Hematopoietic multipotent progenitor cell treated with erythropoietin and hydrocortisone succinate and interleukin-3 and kit ligand, for 17 days (in vitro differentiated cells): Measurements from ENCODE around the gene OR4D11.
"Not testable (repeated sequence)": the region's sequence is repeated elsewhere in the genome, so short reads cannot be mapped to it uniquely, and the experiment has no call there.

Source experiments
- DNase-seq: peaks from one replicate; pipeline ENCODE4 v3.0.0-alpha.2; 2015; ENCODE audit warnings: low spot score

Gene OR4D11

DNA sequence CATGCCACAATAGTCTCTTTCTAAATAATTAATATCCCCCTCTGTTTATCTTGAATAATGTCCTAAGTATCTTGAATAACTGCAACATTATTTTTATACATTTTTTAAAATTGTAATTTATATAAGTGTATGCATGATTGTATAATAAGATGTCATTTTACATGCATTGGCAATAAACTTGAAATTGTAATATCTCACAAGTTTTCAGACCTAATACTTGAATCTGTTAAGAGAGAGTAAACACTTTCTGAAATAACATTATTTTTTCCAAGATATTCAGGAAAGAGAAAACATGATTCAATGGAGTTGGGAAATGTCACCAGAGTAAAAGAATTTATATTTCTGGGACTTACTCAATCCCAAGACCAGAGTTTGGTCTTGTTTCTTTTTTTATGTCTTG is at the start of gene OR4D11:
TSS of gene OR4D11 (plus strand) at position 301 of the 400 bp plus-strand sequence. CDS start at position 301, 0 bp downstream.
- DNase-seq: no peak

DNA sequence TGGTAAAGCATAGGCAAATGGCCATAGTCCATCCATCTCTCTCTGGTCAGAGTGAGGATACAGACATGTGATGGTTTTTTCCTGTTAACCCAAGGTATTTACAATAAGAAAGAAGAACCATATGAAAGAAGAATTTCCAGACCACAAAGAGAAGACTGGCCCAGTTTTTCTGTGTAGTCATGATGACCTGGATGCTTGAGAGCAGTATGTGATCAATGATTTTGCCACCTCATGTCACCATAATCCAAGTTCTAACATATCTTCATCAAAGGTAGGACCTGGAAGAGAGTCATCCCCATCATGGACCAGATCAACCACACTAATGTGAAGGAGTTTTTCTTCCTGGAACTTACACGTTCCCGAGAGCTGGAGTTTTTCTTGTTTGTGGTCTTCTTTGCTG is 46.7 kb upstream of the OR4D11 start, which contains the start of gene OR4D6:
TSS of gene OR4D6 (plus strand) at position 301 of the 400 bp plus-strand sequence. CDS start at position 301, 0 bp downstream.
- DNase-seq: no peak

DNA sequence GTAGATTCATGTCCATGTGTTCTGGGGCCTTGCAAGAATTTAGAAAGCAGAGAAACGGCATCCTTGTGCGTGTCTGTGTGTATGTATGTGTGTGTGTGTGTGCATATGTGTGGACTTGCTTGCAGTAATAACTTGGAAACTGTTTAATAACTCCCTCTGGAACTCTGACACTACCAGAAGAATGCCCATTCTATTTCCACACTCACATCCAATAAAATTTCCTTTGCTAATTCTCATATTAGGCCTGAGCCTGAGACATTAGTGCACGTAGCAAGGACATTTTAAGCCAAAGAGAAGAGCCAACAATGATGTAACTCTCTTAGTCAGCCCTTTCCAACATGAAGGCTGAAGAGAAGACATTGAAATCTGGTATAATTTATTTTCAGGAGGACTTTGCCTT is 43.5 kb upstream of the OR4D11 start:
- no peak for DNase-seq

DNA sequence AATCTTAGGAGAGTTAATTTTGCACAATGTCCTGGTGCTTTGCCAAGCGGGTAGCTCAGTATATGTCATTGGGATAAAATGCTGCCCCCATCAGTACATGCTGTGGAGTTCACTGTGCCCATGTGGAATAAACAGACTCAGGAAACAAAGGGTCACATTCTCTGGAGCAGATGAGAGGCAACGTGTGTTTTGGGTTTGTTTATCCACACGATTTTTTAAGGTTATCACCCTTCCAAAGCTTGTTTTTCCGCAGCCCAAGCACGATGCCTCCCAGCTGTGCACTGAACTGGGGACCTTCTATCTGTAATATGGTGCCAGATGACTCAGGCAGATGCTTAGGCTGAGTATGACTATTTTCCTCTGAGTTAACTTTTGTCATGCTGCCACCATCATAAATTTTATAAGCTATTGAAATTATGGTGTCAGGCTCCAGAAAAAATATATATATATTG is 40.2 kb upstream of the OR4D11 start:
- DNase-seq: no peak

DNA sequence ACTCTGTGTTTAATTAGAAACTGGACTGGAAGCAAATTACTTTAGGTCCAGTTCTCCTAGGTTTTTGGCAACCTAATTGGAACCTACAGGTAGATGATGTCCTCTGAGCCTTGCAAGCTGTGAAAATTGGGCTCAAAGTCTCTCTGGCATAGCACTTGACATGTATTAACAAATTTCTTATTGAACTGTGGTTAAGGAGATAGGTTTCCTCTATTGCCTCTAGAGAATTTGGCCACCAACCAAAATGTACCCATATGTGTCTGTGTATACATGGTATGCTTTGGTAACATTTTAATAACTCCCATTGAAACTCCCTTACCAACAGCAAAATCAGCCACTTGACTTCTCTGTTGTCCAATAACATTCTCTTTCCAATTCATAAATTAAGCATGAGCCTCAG is 30.4 kb upstream of the OR4D11 start, which contains the start of gene OR4D10:
TSS of gene OR4D10 (plus strand) at position 301 of the 400 bp plus-strand sequence. CDS start 4,115 bp downstream, outside the sequence.
- no peak for DNase-seq

DNA sequence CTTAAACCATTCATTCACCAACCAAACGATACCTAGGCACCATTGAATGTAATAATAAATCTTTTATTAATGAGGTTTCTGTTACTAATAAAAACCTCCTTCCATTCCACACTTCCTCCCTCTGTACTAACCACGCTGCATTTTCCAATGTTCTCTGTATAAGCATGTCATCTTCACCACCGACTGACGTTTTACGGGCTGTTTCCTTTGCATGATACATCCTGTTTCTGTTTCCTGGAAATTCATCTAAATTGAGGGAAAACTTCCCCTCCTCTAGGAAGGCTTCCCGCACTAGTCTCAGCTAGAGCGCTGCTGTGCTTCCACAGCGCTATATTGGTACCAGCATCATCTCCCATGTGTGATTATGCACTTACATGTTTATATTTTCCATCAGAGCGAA is 28.2 kb upstream of the OR4D11 start:
- no peak for DNase-seq

DNA sequence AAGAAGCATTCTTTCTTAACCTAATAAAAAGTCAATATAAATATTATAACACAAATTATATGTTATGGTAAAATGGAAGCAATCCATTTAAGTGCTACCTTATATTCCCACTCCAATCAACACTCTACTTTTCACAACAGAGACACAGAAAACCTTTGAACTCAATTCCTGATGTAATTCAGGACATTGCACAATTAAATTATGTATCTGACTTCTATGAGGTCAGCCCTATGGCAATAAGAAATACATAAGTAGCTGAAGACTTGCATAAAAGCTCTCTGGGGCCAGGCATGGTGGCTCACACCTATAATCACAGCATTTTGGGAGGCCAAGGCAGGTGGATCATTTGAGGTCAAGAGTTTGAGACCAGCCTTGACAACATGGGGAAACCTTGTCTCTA is 23.5 kb upstream of the OR4D11 start:
- DNase-seq: no peak

DNA sequence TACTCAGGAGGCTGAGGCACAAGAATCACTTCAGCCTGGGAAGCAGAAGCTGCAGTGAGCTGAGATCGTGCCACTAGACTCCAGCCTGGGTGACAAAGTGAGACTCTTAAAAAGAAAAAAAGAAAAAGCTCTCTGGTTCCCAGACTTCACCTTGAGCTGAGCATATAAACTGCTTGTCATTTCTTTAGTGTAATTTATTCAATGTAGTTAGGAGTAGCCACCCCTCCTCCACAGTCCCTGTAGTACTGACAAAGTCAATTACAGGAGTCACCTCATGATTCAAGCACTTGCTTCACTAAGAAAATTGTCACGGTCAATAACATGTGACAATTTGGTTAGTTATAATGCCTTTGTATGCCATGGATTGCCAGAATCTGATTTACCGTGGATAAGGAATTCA is 23.0 kb upstream of the OR4D11 start:
- DNase-seq: no peak

DNA sequence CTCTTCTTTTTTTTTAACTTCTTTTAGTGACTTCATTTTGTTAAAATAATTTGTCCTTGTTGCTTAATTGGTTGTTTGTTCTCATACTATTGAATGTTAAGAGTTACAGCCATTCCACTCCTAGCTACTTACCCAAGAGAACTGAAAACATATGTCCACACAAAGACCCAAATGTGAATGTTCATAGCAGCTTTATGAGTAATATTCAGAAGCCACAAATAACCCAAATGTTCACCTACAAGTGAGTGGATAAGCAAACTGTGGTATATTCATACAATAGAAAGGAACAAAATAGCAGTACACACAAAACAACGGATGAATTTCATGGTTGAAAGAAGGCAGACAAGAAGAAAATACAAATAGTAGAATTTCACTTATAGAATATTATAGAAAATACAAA is 1.4 kb upstream of the OR4D11 start:
- no peak for DNase-seq

DNA sequence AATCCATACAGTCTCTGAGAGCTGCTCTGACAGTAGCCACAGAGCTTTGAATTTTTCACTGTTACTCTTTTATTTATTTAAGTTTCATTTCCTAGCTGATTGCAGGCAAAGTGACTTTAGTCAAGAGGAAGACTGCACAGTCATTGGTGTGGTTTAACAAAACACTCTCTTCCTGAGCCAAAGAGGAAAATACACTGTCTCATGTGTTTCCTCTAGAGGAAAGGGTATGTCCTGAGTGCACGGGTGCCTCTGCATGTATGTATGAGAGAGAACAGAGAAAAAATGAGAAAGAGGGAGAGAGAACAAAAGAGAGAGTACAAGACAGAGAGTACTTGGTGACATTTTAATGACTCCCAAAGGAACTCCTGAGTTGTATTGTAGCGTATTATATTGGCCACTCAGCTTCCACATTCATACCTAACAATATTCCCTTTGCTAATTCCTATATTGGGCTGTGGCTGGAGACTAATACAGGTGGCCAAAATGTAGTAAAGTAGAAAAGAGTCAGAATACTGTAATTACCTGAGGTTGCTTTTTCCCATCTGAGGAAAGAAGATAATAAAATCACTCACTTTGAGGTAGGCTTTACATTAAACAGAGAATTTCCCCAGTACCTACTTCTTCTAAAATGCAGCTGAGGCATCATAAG is 7.7 kb downstream of the OR4D11 start, which contains the start of gene OR4D9:
TSS of gene OR4D9 (plus strand) at position 599 of the 649 bp plus-strand sequence. CDS start 3,374 bp downstream, outside the sequence.
- DNase-seq: no peak

DNA sequence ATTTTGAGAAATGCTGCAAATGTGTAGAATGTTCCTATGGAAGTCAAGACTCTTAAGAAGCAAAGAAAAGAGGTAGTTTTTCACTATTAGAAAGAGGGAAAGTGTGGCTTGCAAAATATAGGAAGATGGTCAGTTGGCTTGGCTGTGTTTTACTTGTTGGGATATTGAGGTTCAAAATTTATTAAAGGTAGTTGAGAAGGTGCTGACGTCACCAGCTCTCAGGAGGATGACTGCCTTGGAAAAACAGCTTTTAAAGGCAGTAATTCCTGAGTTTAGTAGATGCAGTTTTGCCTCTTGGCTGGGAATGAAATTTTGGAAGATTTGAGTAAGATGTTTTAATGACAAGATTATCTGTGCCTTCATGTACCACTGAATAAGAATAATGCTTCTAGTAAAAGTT is 8.3 kb downstream of the OR4D11 start:
- no peak for DNase-seq

DNA sequence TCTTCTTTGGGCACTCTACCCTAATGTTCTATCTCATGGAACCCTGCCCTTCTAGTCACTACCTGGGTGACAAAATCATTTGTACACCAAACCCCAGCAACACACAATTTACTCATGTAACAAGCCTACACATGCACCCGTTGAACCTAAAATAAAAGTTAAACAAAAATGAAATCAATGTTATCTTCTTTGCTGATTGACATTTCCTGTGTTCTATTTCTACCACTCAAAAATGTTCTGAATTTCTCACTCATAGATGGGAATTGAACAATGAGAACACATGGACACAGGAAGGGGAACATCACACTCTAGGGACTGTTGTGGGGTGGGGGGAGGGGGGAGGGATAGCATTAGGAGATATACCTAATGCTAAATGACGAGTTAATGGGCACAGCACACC is 16.8 kb downstream of the OR4D11 start:
- DNase-seq: not testable (repeated sequence)

DNA sequence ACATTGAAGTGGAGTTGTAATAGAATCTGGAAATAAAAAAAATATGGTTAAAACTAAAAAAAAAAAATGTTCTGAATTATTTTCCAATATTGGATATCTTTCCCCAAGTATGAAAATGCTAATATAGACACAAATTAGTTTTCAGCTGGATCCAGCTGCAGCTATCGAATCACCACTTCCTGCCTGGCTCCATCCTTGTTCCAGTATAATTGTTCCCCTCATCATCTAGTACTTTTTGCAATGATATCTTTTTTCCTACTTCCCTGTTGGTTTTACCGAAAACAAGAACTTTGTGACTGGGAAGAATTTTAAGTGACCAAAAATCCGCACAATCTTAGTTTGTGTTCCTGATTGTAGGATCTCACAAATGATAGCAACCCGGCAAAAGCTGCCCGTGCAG is 17.4 kb downstream of the OR4D11 start:
- no peak for DNase-seq

DNA sequence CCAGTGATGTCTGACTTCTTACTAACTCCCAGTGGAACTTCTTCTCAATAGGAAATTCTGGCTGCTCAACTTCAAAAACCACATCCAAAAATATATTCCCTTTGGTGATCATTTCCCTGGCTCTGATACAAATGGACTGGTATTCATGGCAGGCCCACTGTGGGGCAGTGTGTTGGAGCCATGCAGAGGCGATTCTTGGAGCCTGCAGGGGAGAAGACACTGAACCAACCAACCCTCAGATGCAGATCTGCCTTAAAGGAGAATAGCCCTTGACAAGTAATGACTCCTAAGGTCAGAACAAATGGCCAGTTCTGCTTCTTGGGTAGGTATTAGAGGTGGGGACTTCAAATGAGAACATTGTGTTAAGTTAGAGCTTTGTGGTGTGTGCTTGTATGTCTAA is 20.2 kb downstream of the OR4D11 start:
- no peak for DNase-seq

DNA sequence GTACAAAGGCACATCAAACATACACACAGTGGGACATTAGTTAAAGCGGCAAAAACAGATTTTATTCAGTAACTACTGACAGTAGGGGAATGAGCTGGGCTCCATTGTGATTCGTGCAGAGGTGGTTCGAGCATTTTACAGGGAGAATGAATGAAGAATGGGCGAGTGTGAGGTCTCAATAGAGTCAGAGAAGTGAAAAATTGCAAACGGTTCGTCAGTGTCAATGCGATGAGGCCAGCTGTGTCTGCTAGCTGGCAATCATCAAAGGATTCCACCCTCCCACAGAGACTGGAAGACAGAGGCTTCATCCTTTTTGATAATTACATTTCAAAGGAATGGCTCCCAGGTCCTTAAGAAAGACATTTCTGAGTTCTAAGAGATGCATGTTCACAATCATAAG is 25.3 kb downstream of the OR4D11 start:
- no peak for DNase-seq

DNA sequence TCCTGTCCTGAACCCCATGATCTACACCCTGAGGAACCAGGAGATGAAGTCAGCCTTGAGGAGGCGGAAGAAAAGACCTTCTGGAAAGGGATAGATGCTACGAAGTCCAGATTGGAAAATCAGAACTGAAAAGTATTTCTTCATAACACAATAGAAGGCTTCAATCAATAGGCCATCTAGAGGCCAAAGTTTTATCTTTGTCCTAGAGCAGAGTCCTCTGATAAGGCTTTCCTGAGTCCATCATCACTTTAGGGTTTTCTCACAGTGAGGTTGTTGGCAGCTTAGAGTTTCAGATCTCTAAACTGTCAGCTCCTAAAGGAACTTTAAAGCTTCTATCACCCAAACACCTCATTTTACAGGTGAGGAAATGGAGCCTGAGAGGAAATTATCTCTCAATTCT is 29.2 kb downstream of the OR4D11 start:
- DNase-seq: no peak

DNA sequence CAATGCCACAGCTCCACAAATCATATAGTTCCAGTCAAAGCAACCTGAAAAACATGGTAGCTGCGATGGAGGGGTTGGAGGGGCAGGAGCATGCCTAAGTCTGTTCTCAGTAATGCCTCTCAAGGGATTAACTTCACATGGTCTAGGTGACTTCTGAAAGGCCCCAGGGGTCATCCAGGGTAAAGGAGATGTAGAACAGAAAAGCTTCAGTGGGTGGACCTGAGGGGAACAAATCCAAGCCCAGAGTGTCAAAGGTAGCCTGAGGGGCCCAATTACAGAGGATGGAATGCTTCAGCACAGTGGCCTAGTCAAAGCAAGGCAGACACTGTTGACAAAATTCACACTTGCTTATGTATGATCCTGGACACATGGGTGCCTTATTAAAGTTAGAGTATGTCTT is 31.3 kb downstream of the OR4D11 start:
- DNase-seq: no peak

DNA sequence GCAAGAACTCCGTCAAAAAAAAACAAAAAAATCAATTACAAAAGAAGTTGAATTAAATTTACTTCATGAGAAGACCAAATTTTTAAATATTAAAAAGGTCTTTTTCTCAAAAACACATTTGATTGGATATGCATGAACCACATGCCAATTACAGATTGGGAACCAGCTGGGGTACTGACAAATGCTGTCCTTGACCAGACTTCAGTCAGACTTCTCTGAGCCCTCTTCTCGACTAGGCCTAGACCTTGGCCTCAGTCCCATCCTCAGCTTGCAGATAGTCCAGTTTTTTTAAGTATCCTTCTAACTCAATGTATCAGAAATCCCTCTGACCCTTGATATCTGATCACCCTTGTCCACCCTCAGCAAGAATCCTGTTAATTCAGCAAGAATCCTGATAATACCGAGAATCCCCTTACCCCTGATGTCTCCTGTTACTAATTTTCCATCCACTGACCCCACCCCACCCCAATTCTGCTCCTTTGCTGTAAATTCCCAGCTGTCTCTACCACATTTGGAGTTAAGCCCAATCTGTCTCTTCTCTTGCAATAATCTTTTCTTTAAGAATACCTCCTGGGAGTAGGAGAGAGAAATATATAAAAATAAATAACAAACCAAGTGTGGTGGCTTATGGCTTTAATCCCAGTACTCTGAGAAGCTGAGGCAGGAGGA is 38.9 kb downstream of the OR4D11 start:
- no peak for DNase-seq

DNA sequence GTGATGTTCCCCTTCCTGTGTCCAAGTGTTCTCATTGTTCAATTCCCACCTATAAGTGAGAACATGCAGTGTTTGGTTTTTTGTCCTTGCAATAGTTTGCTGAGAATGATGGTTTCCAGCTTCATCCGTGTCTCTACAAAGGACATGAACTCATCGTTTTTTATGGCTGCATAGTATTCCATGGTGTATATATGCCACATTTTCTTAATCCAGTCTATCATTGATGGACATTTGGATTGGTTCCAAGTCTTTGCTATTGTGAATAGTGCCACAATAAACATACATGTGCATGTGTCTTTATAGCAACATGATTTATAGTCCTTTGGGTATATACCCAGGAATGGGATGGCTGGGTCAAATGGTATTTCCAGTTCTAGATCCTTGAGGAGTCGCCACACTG is 40.3 kb downstream of the OR4D11 start:
- not testable (repeated sequence) for DNase-seq

DNA sequence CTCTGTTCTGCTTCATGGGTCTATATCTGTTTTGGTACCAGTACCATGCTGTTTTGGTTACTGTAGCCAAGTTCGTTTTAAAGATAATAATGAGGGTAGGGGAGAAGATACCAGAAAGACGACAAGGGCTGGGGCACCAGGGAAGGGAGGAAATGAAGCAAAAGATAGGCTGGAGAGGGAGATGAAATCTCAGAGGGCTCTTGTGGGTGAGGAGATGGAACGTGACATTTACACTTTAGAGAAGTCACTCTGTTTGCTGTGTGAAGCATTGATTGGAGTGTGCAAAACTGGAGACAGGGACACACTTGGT is 41.4 kb downstream of the OR4D11 start:
- no peak for DNase-seq

DNA sequence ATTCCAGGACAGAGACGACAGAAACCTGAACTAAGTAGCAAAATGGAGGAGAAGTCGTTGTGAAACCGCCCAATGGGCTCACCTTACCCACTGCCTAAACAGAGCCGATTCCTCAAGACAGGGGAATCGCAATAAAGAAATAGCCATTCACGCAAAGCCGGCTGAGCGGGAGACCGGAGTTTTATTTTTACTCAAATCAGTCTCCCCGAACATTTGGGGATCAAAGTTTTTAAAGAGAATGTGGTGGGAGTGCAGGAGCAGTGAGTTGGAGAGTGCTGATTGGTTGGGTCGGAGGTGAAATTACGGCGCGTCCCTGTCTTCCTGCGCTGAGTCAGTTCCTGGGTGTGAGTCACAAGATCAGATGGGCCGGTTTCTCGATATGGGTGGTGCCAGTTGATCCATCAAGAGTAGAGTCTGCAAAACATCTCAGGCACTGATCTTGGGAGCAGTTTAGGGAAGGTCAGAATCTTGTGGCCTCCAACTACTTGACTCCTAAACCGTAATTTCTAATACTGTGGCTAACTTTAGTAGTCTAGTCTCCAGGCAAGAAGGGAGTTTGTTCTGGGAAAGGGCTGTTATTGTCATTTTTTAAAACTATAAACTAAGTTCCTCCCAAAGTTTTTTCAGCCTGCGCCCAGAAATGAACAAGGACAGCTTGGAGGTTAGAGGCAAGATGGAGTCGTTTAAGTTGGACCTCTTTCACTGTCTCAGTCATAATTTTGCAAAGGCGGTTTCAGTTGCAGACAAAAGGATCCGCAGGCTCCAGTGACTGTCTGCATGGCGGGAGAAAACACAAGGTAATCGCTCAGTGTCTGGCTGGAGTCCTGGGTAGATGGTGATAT is 42.0 kb downstream of the OR4D11 start:
- peak; percentile 35 for DNase-seq

DNA sequence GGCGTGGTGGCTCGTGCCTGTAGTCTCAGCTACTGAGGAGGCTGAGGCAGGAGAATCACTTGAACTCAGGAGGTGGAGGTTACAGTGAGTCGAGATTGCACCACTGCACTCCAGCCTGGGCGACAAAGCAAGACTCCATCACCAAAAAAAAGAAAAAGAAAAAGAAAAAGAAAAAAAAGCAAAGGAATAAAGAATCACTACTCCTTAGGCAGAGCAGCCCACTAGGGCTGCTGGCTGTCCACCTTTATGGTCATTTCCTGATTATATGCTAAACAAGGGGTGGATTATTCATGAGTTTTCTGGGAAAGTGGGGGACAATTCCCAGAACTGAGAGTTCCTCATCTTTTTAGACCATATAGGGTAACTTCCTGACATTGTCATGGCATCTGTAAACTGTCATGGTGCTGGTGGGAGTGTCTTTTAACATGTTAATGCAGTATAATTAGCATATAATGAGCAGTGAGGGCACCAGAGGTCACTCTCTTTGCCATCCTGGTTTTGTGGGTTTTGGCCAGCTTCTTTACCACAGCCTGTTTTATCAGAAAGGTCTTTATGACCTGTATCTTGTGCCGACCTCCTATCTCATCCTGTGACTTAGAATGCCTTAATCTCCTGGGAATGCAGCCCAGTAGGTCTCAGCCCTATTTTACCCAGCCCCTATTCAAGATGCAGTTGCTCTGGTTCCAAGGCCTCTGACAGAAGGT is 44.4 kb downstream of the OR4D11 start:
- DNase-seq: not testable (repeated sequence)
